ENCODE results near the gene CDH1. TPM values are rescaled to one million over a fixed set of nuclear protein-coding genes. Genes with fewer than 3 reads are reported as not detected.

Gene CDH1
- polyA plus RNA-seq, 1 donor = 3.7 TPM

DNA sequence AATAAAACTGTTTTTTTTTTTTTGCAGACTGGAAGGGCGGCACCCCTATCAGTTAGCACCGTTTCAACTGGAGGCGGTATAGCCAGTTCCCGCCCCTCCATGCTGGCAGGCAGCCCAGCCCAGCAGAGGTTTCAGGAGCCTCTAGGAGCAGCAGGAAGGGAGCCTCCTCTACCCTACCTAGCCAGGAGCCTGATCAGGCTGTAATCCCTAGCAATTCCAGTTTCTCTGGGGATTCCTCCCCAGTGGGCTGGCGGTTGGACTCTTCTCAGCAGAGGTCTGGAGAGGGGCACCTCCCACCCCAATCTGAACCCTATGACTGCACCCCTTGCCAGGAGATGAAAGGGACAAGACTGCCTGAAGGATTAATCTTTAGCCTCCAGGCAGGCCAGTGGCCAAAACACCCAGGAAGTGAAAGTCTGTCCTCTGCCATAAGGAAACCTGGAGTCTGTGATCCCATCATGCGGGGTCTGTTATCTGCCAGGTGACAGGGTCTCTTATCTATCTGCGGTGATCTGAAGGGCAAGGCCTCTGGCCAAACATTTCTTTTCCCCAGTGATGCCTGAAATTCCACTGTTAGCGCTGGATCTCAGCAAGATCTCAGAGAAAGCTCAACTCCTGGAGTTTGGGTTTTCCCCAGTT lies 4.9 kb upstream of the CDH1 start:
- no peak for DNase-seq

DNA sequence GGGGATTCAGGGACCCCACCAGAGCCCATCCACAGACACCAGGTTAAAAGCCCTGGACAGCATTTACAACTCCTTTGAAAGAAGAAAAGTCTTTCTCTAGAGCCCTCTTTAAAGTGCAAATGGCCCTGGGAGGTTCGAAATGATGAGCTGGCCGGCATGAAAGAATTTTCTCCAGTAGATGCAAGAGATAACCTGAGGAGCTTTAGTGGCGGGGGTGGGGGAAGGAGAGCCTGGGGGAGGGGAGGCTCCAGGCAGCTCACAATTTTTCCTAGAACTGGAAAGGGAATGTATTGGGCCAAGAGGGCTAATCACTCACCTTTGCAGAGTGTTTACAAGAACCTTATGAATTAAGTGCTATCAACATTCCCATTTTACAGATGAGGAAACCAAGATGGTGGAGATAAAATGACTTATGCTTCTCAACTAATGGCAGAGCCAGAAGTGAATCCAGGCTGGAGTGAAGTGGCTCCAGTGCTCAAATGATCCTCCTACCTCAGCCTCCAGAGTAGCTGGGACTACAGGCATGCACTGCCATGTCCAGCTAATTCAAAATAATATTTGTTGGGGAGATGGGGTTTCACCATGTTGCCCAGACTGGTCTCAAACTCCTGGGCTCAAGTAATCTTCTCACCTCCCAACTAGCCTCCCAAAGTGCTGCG lies 4.2 kb upstream of the CDH1 start:
- DNase-seq = no peak

DNA sequence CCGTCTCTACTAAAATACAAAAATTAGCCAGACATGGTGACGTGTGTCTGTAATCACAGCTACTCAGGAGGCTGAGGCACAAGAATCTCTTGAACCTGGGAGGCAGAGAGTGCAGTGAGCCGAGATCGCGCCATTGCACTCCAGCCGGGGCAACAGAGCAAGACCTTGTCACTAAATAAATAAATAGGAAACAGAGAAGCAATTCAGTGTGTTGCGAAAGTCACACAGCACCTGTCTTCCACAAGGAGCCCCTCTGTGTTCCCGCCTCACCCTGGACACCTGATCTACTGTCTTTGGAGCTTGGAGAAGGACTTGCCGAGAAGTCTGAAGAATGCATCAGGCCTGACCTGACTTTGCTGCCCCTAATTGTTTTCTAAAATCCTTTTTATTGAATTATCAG lies 3.5 kb upstream of the CDH1 start:
- DNase-seq = no peak

DNA sequence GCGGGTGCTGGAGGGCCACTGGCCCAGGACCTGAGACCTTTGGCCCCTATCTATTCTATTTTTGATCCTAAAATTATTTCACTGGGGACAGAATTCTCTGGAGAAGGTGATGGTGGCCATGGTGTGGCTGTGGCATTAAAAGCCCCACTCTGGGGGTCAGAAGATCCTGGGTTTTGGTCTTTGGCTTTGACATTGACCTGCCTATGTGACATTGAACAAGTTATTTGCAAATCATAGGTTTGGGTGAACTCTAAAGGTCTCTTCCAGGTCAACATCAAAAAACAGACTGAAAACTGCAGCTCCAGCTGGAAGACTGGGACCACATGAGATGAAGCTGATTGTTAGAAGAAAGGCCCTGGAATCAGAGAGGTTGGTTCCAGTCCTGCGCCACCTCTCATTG lies 2.3 kb upstream of the CDH1 start:
- no peak for DNase-seq

DNA sequence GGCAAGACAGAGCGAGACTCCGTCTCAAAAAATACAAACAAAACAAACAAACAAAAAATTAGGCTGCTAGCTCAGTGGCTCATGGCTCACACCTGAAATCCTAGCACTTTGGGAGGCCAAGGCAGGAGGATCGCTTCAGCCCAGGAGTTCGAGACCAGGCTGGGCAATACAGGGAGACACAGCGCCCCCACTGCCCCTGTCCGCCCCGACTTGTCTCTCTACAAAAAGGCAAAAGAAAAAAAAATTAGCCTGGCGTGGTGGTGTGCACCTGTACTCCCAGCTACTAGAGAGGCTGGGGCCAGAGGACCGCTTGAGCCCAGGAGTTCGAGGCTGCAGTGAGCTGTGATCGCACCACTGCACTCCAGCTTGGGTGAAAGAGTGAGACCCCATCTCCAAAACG lies 531 bp upstream of the CDH1 start:
- DNase-seq = no peak

DNA sequence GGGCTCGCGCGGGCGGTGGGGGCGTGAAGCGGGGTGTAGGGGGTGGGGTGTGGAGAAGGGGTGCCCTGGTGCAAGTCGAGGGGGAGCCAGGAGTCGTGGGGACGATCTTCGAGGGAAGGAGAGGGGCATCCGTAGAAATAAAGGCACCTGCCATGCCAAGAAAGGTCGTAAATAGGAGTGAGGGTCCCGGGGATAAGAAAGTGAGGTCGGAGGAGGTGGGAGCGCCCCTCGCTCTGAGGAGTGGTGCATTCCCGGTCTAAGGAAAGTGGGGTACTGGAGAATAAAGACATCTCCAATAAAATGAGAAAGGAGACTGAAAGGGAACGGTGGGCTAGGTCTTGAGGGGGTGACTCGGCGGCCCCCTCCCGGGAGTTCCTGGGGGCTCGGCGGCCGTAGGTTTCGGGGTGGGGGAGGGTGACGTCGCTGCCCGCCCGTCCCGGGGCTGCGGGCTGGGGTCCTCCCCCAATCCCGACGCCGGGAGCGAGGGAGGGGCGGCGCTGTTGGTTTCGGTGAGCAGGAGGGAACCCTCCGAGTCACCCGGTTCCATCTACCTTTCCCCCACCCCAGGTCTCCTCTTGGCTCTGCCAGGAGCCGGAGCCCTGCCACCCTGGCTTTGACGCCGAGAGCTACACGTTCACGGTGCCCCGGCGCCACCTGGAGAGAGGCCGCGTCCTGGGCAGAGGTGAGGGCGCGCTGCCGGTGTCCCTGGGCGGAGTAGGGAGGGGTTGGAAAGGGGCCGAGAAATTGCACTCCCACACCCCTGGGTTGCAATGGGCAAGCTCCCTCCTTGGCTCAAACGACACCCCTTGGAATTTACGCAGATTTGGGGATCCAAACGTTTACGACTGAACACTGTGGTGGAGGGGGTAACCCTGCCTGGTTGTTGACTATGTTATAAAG lies 888 bp downstream of the CDH1 start:
- DNase-seq = no peak

DNA sequence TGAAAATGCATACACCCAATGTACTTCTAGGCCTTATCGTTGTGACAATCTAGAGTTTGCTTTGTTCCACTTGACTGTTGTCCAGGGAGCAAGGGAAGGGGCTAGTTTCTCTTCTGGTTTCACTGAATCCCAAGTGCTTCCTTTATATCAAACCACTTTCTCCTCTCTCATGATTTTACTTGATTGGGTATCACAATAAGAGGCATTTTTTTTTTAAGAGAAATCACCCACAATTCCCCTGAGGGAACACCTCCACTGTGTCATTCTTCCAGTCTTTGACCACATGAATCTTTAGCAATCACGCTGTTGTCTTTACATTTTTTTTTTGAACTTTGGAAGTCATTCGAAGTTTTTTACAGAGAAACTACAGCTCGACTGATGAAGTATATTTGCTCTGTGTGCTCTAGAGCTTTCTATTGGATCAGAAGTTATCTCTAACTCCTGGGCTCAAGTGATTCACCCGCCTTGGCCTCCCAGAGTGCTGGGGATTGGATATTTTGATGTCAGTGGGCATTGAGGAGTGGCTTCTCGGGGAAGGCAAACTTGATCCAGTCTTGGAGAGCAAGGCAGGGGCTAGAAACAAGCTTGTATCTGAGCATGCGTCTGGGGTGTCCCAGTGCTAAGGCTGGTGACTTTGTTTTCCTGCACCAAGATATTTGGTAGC lies 3.0 kb downstream of the CDH1 start:
- no peak for DNase-seq

DNA sequence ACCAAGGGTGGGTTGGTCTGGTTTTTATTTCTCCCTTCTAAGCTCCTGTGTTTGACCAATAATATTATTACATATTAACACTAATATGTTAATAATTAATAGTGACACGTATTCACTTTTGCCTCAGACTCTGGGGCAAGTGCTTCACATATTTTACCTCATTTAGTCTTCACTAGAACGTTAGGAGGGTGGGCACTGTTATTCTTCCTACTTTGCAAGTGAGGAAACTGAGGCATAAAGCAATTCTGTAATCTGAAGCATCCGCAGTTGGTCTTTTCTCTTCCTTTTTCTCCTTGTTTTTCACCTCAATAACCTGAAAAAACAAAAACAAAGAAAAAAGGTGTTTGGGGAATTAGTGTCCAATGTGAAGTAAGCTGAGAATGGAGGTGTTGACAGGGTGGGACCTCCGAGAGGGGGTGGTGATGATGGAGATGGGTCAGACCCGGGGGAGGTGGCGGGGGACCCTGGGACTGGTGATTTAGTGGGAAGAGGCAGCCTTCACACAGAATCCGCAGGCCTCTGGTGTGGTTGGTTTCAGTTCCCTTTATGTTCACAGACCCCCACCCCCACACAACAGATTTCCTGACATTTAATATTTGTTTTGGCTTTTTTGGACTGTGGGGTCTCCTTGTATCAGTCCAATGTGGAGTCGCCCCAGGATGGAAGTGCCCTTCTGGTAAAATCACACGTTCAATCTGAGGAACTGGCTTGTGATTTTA lies 3.7 kb downstream of the CDH1 start:
- no peak for DNase-seq

DNA sequence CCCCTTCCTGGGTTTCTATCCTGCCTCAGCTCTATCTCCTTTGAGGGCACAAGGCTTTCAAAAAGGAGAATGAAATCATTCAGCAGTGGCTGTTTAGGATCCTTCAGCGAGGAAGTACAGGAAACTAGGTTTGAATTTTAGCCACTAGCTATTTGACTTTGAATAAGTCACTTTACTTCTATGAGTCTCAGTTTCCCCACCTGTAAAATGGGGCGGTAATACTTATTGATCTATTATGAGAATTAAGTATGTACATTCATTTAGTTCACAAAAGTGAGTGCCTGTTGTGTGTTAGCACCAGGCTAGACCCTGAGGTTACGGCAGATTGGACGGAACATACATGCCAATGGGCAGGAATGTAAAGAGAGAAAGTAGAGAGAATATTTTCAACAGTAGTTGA lies 6.6 kb downstream of the CDH1 start:
- no peak for DNase-seq

DNA sequence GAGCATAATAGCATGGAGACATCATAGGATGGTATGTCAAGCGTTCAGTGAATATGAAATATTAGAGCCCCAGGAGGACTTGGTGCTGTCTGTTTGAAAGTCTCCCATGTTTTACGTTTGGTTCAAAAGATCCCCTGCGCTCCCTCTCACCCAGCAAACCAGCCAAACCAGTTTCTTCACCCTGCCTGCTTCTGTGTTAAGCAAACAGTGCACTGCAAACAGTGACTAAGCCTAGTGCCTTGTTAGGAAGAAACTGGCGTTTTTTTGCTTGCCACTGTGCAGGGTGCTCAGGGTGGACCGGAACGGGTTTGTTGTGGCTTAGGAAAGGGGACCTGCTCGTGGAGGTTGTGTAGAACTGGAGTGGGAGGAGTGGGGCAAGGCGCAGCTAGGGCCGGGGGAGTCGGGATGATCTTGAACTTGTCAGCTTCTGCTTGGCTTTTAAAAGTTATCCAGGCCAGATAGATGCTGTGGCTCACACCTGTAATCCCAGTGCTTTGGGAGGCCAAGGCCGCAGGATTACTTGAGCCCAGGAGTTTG lies 7.7 kb downstream of the CDH1 start:
- no peak for DNase-seq

DNA sequence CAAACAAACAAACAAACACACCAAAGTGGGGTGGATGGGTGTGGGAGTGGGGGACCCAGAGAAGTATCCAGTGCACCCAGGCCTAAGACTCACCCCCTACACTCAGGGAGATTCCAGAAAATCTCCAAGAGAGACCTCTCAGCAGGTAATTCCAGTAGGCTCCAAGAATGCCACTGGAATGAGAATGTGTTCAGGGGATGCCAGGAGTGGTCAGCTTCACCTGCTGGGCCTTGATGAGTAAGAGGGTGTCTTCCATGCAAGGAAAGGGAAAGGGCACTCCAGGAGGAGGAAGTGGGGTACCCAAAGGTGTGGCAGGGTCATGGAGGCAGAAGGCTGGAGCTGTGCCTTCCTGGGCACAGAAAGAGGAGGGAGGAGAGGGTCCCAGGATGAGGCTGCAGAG lies 9.9 kb downstream of the CDH1 start:
- DNase-seq = no peak

DNA sequence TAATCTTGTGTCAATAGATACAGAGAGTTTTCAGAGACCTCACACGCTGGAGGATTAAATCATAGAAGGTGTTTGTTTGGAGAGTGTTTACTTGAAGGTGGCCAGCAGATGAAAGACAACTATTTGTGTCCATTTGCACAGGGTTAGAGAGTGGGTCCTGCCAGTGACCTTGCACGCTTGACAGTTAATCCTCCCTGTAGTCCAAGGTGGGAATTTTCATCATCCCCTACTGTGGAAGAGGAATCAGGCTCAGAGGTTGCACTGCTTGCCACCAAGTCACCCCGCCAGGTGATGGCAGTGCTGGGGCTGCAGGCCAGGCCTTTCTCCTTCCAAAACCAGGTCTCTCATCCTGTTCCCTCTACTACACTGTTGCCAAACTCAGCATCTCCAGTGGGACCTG lies 12.3 kb downstream of the CDH1 start:
- DNase-seq = no peak

DNA sequence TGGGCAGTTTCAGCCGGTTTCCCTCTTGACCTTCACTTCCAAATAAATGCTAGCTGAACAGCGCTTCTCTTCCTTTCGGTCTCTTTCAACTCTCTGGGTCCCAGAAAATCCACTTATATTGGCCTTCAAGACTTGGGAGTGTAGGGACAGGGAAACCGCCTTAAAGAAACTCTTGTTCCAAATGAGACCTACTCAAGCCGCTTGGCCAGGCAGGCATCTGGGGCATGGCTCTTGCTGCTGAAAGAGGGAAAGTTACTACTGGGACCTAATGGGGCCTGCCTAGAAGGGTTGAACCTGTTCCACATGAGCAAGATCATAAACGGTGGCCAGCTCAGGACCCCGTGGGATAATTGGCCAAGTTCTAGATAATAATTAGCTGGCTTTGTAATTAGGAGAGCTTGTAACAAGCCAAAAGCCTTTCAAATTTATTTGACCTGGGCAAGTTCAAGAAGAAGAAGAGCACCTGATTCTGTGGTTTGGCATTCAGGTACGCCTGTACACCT lies 13.2 kb downstream of the CDH1 start:
- no peak for DNase-seq

DNA sequence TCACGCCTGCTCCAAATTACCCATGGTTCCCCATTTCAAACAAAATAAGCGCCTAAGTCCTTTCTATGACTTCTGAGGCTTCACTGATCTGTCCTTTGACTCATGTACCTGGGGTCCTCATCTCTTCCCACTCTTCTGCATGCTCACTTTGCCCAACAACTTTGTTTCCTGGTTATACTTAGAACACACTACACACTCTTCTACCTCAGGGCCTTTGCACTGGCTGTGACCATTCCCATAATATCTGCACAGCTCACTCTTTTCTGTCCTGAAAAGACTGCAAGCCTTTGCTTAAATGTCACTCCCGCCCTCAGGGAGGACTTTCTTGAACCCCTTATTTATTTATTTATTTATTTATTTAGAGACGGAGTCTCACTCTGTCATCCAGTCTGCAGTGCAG lies 14.1 kb downstream of the CDH1 start:
- DNase-seq = no peak

DNA sequence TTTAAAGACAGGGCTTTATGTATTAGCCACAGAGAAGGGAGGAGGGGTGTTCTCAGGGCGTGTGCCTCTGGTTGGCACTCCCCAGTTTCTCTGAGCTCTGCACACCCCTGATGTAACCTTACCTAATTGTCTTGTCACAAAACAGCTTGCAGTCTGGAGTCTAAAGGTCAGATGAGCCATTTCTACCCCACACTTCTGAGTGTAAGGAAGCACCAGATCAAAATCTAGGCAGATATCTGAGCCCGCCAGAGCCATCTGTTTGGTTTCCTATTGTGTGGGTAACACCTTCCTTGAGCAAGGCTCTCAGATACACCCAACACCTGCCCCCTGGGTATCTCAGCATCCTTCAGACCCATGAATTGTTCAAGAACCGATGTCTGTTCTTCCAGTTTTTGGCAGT lies 15.5 kb downstream of the CDH1 start:
- DNase-seq = no peak

DNA sequence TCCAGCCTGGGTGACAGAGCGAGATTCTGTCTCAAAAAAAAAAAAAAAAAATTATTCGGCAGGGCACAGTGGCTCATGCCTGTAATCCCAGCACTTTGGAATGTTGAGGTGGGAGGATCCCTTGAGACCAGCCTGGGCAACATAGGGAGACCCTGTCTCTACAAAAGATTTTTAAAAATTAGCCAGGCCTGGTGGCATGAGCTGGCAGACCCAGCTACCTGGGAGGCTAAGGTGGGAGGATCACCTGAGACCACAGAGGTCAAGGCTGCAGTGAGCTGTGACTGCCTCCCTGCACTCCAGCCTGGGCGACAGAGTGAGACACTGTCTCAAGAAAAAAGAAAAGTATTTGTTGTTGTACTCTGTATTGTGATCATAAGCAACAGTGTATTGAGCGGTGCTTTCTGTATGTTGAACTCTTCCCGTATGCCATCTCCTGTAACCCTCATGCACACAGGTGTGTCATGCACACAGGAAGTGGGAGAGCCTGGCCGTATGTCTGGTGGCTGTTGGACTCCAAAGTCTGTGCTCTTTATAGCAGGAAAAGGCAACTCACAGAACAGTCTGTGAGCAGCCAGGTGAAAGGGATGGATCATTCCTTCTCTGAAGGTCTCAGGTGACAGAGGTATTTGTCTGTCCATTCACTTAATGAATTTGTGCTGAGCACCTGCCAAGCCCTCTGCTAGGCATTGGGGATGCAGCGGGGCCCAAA lies 17.1 kb downstream of the CDH1 start:
- no peak for DNase-seq

DNA sequence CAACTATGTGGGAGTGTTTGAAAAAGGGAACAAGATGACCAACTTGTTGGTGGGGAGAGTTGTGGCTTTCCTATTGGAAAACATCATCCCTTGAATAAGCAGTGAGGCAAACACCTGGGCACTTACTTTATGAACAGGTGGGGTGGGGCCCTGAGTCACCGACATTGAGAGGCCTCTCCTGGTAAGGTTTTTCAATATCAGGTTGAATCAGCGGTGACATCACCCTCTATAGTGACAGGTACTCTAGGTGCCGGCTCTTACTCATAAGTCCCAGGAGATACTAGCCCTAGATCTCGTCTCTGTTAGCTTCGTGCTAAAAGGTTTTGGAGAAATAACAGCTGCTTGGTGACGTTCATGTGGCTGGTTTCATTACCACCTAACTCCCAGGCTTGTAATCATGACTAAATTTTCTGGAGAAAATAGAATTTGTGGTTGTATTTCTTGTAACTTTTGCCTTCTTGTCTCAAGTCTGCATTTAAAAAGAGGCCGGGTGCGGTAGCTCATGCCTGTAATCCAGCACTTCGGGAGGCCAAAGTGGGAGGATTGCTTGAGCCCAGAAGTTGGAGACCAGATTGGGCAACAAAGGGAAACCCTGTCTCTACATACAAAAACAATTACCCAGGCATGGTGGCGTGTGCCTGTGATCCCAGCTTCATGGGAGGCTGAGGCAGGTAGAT lies 19.3 kb downstream of the CDH1 start:
- DNase-seq = no peak

DNA sequence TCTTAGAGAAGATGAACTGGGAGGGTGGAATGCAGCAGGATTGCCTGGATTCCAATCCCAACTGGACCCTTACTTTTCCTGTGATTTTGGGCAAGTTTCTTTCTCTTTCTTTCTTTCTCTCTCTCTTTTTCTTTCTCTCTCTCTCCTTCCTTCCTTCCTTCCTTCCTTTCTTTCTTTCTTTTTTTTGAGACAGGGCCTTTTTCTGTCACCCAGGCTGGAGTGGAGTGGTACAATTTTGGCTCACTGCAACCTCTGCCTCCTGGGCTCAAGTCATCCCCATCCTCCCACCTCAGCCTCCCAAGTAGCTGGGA lies 20.5 kb downstream of the CDH1 start:
- DNase-seq = no peak

DNA sequence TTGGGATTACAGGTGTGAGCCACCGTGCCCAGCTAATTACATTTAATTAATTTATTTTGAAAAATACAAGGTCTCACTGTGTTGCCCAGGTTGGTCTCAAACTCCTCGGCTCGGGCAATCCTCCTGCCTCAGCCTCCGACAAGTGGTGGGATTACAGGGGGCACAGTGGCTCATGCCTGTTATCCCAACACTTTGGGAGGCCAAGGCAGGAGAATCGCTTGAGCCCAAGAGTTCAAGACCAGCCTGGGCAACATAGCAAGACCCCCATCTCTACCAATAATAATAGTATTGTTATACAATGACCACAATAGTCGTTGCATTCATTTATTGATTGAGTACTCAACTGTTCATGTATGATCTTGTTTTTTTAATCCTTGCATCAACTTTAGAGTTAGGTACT lies 22.0 kb downstream of the CDH1 start:
- DNase-seq = no peak

DNA sequence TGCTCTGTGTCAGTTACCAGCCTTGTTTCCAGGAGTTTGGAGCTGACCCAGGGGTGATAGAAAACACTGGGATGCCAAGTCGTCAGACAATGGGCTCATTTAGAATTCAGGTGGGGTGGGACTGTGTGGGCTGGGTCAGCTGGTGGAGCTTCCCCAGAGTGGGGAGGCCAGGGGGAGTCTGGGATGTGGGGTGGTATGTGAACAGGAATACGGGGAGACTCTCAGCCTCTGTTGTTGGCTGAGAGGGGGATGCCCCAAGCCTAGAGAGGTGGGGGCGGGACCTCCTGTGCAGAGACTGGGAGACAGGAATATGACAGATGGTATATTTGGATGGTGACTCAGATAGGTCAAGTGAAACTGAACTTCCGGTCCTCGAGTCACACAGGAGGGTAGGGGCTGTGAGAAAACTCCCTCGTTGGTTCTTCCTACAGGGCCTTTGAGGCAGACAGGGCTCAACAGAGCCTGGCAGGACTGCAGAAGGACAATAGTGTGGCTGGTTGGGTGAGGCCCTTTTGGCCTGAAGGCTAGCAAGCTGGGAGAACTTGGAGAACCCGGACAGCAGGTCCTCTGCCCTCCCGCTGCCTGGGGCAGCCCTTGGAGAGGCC lies 23.7 kb downstream of the CDH1 start:
- no peak for DNase-seq
